NCI-H2107 treated with DMSO at 0.1 percent for 48 hours (cell line): Measurements from ENCODE around the gene TMEM39B.
"Not testable (repeated sequence)": the region's sequence is repeated elsewhere in the genome, so short reads cannot be mapped to it uniquely, and the experiment has no call there.

ENCODE experiments used
- DNase-seq: peaks from one replicate; lab custom pipeline; 2025; ENCODE audit not compliant: unreplicated experiment; lab: John Stamatoyannopoulos, UW

The TMEM39B gene

DNA sequence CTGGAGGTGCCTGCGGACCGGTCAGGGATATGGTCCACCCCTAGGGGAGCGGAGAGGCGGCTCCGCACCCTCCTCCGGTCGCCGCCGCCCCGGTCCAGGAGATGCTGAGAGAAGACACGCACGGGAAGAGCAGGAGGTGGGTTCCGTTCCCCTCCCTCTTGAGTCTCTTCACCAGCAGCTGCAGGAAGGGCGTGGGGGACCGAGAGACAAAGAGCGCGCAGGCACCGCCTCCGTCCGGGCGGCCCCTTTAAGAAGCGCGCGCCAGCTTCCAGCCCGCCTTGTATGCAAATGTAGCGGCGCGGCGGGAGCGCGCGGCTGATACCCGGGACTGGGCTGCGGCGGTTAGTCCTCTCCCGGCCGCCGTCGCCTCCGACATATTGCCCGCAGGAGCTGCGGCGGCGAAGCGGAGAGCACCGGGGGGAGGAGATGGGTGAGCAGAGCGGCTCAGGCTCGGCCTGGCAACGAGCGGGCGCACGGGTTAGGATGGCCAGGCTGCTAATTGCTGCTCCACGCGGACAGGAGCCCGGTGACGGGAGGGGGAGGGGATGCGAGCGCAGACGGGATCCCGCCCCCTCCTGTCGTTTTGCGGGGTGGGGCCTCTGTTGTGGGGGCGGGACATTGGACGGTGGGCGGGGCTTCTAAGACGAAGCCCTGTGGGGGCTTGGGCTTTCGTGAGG is at the start of gene TMEM39B:
TMEM39B (plus strand) TSS at position 318 of the 677 bp plus-strand sequence; CDS start at position 427, 109 bp downstream.
- peak; percentile 97 for DNase-seq

GRCh38 chr1:32023351-32023750 is 49.4 kb upstream of the TMEM39B start:
- no peak for DNase-seq

DNA sequence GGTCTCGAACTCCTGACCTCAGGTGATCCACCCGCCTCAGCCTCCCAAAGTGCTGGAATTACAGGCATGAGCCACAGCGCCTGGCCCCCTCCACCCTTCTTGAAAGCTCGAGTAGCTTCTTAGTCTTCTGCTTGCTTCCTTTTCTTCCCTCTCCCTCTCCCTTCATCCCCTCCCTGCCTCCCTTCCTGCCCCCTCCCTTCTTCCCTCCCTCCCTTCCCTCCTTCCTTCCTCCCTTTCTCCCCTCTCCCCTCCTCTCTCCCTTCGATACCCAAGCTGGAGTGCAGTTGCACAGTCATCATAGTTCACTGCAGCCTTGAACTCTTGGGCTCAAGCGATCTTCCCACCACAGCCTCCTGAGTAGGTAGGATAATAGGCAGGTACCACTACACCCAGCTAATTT is 47.2 kb upstream of the TMEM39B start:
- DNase-seq = no peak

DNA sequence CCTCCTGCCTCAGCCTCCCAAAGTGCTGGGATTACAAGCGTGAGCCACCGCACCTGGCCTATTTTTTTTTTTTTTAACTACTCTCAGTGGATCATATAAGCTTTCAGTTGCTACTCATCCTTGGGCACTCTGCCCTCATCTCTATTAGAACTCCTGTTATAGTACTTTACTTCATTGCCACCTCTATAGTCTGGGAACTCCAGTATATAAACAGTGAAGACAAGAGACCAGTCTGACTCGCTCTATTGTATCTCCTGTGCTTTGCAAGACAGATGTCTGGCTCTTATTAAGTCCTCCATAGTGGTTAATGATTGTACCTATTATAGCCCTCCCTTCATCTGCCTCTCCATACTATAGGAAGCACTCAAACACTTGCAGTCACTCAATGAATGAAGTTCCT is 44.0 kb upstream of the TMEM39B start:
- no peak for DNase-seq

DNA sequence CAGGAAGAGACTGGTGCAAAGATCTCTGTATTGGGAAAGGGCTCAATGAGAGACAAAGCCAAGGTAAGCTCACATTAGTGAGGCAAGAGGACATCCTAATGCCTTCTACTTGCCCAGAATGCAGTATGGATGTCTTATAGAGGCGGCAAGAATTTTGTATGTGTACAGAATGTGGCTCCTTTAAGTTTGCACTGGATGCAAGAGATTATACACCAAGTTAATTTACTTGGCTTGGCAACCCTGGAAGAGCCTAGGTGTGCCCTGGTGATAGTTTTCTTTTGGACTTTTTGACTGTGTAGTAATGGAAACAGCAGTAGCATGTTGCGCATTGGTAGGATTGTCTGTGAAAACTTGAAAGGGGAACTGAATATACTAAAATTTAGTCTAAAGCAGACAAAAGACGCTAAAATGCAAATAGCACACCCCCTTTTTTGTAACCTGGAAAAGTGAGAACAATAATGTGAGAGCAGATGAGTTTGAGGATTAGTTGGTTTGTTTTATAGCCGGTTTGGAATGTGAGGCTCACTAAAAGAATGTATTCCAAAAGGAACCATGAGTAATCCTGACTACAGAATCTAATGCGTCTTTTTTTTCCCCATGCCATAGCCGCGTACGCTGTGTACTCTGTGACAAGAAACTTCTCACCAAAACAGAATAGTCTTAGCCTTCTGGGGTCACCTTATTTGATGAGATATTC is 41.0 kb upstream of the TMEM39B start:
- no peak for DNase-seq

- no peak for DNase-seq
Observed at GRCh38 chr1:32032275-32032615, 40.5 kb upstream of the TMEM39B start.

DNA sequence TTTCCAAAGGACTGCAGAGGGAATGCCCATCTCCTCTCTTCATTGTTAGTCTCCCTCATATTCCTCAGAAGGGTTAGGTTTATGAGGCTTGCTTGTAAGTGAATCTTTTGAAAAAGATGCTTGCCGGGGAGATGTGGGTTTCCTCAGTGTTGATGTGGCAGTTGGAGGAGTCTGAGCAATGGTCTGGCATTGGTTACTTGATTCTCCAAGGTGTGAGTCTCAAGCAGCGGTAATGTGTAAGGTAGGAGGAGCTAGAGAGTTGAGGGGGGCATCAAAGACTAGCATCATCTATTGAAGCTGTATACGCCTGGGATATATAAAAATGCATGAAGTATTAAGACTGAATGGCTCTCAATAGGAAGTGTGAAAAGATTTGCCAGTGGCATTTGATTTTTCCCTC is 37.6 kb upstream of the TMEM39B start:
- DNase-seq = no peak

- no peak for DNase-seq
Observed at GRCh38 chr1:32040711-32041110, 32.0 kb upstream of the TMEM39B start.

- no peak for DNase-seq
Observed at GRCh38 chr1:32042330-32042729, 30.4 kb upstream of the TMEM39B start.

GRCh38 chr1:32044234-32044633 is 28.5 kb upstream of the TMEM39B start:
- no peak for DNase-seq

- no peak for DNase-seq
Observed at GRCh38 chr1:32045772-32046171, 27.0 kb upstream of the TMEM39B start.

DNA sequence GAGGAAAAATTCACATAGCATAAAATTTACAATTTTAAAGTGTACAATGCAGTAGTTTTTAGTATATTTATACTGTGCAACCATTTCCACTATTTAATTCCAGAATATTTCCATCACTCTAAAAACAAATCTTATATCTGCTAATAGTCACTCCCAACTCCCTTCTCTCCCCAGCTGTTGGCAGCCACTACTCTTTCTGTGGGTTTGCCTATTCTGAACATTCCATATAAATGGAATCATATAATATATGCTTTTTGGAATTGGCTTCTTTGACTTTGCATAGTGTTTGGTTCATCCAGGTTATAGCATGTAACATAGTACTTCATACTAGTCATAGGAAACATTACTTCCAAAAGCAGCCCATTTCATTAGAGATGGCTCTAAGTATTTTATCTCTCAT is 25.0 kb upstream of the TMEM39B start:
- DNase-seq = no peak

- no peak for DNase-seq
Observed at GRCh38 chr1:32048440-32048839, 24.3 kb upstream of the TMEM39B start.

GRCh38 chr1:32051706-32052105 is 21.0 kb upstream of the TMEM39B start:
- no peak for DNase-seq

GRCh38 chr1:32052887-32053286 is 19.9 kb upstream of the TMEM39B start:
- DNase-seq = no peak

DNA sequence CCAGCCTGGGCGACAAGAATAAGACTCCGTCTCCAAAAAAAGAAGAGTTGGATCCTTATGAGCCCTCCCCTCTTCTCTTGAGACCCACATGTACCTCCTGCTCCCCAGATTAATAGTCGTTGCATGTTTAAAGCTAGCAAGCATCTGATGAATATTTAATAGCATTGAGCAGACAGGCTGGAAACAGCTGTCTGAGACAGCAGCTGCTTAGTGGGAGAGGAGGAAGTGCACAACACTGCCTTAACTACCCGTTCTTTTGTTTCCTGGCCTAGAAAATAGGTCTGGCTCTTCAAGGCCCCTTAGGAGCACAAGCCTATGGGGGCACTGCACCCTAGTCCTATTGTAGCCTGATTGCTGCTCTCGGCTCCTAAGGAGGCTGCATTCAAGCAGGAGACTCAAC is 17.3 kb upstream of the TMEM39B start:
- DNase-seq = no peak

DNA sequence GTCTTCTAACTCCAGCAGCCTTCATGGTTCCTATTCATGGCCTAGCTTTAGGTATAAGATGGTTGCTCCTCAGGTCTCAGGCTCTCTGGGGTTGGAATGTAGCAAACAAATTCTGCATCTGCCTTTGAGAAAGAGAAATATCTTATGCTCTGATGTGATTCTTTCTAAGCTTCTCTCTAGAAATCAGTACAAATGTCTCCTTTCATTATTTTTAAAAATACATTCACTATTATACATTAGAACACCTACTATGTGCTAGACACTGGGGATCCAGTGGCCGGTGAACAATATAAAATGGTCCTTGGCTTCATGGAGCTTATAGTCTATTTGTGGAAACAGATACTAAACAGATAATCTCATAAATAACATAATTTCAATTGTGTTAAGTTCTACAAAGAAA is 16.1 kb upstream of the TMEM39B start:
- no peak for DNase-seq

DNA sequence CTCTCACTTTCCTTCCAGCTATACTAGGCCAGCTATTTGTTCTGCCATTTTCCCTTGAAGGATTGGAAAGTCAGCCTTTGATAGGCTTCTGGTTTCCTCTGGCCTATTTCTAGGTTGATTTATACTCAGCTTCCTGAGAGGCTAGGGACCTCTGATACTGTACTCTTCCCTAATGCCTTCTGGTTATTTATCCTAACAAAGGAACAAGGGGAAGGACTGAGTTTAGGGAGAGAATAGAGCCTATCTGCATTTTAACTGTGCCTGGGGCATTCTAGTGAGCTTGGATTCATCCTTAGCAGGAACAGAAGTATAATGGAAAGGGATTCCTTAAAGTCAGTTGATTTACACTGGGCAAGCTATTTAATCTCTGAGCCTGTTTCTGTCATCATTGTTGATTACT is 11.8 kb upstream of the TMEM39B start:
- no peak for DNase-seq

DNA sequence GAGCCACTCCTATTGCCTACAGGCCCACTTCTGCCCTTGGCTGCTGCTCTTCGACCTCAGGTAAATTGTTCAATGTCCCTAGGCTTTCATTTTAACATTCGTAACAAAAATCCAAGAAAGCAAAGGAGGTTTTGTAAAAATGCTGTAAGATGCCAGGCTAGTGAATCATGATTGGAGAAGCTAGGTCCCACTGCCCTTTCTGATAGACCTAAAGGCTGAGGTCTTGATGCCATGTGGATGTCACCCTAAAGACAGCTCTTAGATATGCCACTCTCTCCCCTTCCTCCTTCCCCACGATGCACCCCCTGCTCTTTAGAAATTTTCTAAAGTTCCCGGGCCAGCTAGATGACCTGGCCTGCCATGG is 9.9 kb upstream of the TMEM39B start:
- no peak for DNase-seq

DNA sequence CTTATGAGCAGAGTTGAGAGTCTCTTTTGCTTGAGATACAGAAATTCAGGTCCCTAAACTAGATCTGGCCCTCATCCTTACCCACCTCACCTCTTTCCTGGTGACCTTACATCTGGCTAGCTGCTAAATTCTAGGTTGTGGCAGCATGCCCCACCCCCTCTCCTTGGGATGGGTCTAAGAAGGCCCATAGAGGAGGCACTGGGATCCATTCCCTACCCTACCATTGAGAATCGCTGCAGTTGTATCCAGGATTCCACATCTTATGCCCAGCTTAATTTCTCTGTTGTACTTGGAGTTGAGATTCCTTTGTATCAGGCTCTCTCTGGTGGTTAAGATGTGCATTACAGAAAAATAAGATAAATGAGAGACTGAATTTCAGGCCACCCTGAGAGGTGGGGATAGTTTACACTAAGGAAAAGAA is 9.5 kb upstream of the TMEM39B start:
- DNase-seq = peak; percentile 77

DNA sequence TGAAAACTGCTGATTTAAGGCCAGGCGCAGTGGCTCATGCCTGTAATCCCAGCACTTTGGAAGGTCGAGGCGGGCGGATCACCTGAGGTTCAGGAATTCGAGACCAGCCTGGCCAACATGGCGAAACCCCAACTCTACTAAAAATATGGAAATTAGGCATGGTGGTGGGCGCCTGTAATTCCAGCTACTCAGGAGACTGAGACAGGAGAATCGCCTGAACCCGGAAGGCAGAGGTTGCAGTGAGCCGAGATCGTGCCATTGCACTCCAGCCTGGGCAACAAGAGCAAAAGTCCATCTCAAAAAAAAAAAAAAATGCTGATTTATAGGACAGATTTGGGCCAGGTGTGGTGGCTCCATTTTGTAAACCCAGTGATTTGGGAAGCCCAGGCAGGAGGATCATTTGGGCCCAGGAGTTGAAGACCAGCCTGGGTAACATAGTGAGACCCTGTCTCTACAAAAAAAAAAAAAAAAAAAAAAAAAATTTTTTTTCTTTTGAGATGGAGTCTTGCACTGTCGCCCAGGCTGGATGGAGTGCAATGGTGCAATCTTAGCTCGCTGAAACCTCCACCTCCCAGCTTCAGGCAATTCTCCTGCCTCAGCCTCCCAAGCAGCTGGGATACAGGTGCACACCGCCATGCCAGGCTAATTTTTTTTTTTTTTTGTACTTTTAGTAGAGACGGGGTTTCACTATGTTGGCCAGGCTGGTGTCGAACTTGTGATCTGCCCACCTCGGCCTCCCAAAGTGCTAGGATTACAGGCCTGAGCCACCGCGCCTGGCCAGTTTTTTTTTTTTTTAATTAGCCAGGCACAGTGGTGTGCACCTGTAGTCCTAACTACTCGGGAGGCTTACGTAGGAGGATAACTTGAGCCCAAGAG is 6.9 kb upstream of the TMEM39B start:
- not testable (repeated sequence) for DNase-seq

DNA sequence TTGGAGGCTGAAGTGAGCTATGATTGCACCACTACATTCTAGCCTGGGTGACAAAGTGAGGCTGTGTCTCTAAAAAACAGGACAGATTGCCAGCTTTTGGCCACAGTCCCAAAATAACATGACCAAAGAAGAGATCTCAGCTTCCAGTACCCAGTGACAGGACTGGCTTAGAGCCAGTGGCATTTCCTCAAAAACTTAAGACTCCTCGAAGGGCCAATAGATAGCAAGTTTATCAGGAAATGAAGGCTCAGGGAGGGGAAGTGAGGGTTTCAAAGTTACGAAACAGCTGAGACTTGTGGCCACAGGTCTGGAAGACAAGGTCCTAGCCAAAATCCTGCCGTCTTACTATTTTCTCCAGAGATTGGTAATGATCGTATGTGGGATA is 6.3 kb upstream of the TMEM39B start:
- DNase-seq = no peak
